Peyer's patch (tissue), 4 donors: ENCODE measurements around the gene EPS15.

Experiments
- POLR2A ChIP-seq, 2 donors: fragments of 450-650 bp; IDR thresholded peaks; one replicate each; pipeline ENCODE4 v1.5.1; 2017; ENCODE audit warnings: antibody characterized with exemption in 2 of 2, mild to moderate bottlenecking in 2 of 2, moderate library complexity in 2 of 2
- TF ChIP-seq, protein P1 (sequence below), 6 experiments: fragments of 450-650 bp in 4 of 6; fragments of 200-600 bp in 2 of 6; sonication (generic) in 1 of 6; IDR thresholded peaks; one replicate each; pipeline ENCODE4 v1.5.1; 2017 to 2019; ENCODE audit warnings: antibody characterized with exemption in 6 of 6, mild to moderate bottlenecking in 3 of 6, moderate library complexity in 1 of 6

DNA sequence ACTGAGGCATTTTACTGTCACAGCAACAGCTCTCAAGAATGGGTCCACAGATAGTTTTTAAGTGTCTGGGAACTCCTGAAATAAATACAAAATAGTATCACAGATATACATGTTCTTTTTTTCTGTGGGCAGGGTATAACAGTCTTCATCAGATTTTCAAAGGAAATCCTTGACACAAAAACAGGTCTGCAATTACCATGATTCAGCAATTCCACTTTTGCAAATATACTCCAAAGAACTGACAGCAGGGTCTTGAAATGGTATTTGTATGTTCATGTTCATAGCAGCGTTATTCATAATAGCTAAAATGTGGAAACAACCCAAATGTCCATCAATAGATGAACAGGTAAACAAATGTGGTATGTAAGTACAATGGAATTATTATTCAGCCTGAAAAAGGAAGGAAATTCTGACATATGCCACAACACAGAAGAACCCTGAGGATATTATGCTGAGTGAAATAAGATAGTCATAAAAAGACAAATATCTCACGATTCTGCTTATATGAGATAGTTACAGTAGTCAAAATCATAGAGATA, 85.0 kb downstream of the EPS15 start:
- TF ChIP-seq, protein P1, sequence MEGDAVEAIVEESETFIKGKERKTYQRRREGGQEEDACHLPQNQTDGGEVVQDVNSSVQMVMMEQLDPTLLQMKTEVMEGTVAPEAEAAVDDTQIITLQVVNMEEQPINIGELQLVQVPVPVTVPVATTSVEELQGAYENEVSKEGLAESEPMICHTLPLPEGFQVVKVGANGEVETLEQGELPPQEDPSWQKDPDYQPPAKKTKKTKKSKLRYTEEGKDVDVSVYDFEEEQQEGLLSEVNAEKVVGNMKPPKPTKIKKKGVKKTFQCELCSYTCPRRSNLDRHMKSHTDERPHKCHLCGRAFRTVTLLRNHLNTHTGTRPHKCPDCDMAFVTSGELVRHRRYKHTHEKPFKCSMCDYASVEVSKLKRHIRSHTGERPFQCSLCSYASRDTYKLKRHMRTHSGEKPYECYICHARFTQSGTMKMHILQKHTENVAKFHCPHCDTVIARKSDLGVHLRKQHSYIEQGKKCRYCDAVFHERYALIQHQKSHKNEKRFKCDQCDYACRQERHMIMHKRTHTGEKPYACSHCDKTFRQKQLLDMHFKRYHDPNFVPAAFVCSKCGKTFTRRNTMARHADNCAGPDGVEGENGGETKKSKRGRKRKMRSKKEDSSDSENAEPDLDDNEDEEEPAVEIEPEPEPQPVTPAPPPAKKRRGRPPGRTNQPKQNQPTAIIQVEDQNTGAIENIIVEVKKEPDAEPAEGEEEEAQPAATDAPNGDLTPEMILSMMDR (IDR thresholded peaks at IDR 0.05): no peak
- TF ChIP-seq POLR2A (IDR thresholded peaks at IDR 0.05): no peak
